ENCODE measurements around the gene SNIP1. TPM values are rescaled to one million over a fixed set of nuclear protein-coding genes. Genes with fewer than 3 reads are reported as not detected.
"Not testable (repeated sequence)": the region's sequence is repeated elsewhere in the genome, so short reads cannot be mapped to it uniquely, and the experiment has no call there.

The SNIP1 gene
- total RNA-seq, 1 donor from 2014 or later, result 18.2 TPM

GRCh38 chr1:37553598-37553926 lies 531 bp downstream of the SNIP1 start:
- Mint-ChIP-seq H3K4me3 (peak overlapping the region; percentile 100), H3K27ac (peak overlapping the region; percentile 97), H3K27me3 (no peaks in the 10 kb centered on the region), H3K36me3 (peaks cover 7% of the 10 kb centered on the region), H3K9me3 (no peaks in the 10 kb centered on the region), H3K4me1 (ENCODE audit: unreplicated experiment) (peaks cover 33% of the 10 kb centered on the region)
- DNase-seq (ENCODE audit: extremely low spot score, unreplicated experiment), result no peak
- TF ChIP-seq CTCF (conservative IDR thresholded peaks at IDR 0.05), result no peak

- Mint-ChIP-seq H3K36me3 (peaks cover 22% of the 10 kb centered on the region), H3K4me1 (ENCODE audit: unreplicated experiment) (peaks cover 14% of the 10 kb centered on the region), H3K9me3 (no peaks in the 10 kb centered on the region), H3K4me3 (no peak overlapping the region), H3K27ac (no peak overlapping the region), H3K27me3 (no peaks in the 10 kb centered on the region)
- TF ChIP-seq CTCF (conservative IDR thresholded peaks at IDR 0.05), result no peak
- no peak for DNase-seq (ENCODE audit: extremely low spot score, unreplicated experiment)
Observed at GRCh38 chr1:37549341-37549740, 4.8 kb downstream of the SNIP1 start.

- no peak overlapping the region for H3K27ac Mint-ChIP-seq
- no peaks in the 10 kb centered on the region for H3K4me1 Mint-ChIP-seq (ENCODE audit: unreplicated experiment)
- H3K27me3 Mint-ChIP-seq, result no peaks in the 10 kb centered on the region
- TF ChIP-seq CTCF (conservative IDR thresholded peaks at IDR 0.05), result no peak
- H3K36me3 Mint-ChIP-seq, result peaks cover 24% of the 10 kb centered on the region
- no peak overlapping the region for H3K4me3 Mint-ChIP-seq
- no peak for DNase-seq (ENCODE audit: extremely low spot score, unreplicated experiment)
- H3K9me3 Mint-ChIP-seq, result no peaks in the 10 kb centered on the region
Observed at GRCh38 chr1:37545019-37545418, 9.1 kb downstream of the SNIP1 start.

GRCh38 chr1:37544530-37544929 lies 9.6 kb downstream of the SNIP1 start:
- TF ChIP-seq CTCF (conservative IDR thresholded peaks at IDR 0.05), result no peak
- Mint-ChIP-seq H3K9me3 (no peaks in the 10 kb centered on the region), H3K4me3 (no peak overlapping the region), H3K27ac (no peak overlapping the region), H3K36me3 (peaks cover 24% of the 10 kb centered on the region), H3K27me3 (no peaks in the 10 kb centered on the region), H3K4me1 (ENCODE audit: unreplicated experiment) (no peaks in the 10 kb centered on the region)
- no peak for DNase-seq (ENCODE audit: extremely low spot score, unreplicated experiment)

GRCh38 chr1:37540036-37540785 lies 13.9 kb downstream of the SNIP1 start:
- H3K27me3 Mint-ChIP-seq, result no peaks in the 10 kb centered on the region
- H3K9me3 Mint-ChIP-seq, result no peaks in the 10 kb centered on the region
- no peak overlapping the region for H3K4me3 Mint-ChIP-seq
- peaks cover 30% of the 10 kb centered on the region for H3K36me3 Mint-ChIP-seq
- H3K27ac Mint-ChIP-seq, result no peak overlapping the region
- TF ChIP-seq CTCF (conservative IDR thresholded peaks at IDR 0.05), result no peak
- no peak for DNase-seq (ENCODE audit: extremely low spot score, unreplicated experiment)
- no peaks in the 10 kb centered on the region for H3K4me1 Mint-ChIP-seq (ENCODE audit: unreplicated experiment)

GRCh38 chr1:37539154-37539553 lies 14.9 kb downstream of the SNIP1 start:
- H3K36me3 Mint-ChIP-seq, result peaks cover 29% of the 10 kb centered on the region
- not testable (repeated sequence) for DNase-seq (ENCODE audit: extremely low spot score, unreplicated experiment); H3K4me1 Mint-ChIP-seq (ENCODE audit: unreplicated experiment); H3K4me3 Mint-ChIP-seq; H3K9me3 Mint-ChIP-seq; H3K27me3 Mint-ChIP-seq; H3K27ac Mint-ChIP-seq

Data from type B pancreatic cell (in vitro differentiated cells).